HG03025 (cell line): ENCODE measurements around the gene KIF26B.
"Not testable (repeated sequence)": the region's sequence is repeated elsewhere in the genome, so short reads cannot be mapped to it uniquely, and the experiment has no call there.

Experiments used
- ATAC-seq: cut with Tn5 transposase; IDR thresholded peaks from one replicate; pipeline ENCODE4 v1.9.1; 2021; ENCODE audit warnings: mild to moderate bottlenecking, moderate library complexity; ENCODE audit not compliant: unreplicated experiment, low FRiP score

Gene KIF26B

DNA sequence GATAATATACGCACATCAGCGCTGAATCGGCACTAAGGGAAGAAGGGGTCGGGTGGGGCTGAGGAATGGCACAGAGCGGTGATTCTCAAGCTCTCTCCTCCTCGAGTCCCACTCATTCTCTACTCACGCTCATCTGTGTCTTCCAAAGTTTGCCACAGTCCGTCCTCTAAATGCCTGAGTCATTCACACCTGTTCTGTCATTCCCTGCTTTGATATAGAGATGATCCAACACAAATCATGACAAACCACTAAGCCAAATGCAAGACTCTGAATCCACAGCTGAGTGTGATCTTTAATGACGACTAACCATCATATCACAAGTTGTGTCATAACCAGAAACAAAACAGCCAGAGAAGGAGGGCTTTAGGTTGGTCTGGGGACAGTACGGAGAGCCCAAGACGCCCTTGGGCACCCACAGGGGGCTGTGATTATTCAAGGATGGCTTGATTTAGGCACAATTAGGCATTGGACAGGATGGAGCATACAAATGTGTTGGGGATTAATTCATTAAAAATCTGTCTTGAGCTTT is 501.5 kb downstream of the KIF26B start:
- no peak for ATAC-seq

DNA sequence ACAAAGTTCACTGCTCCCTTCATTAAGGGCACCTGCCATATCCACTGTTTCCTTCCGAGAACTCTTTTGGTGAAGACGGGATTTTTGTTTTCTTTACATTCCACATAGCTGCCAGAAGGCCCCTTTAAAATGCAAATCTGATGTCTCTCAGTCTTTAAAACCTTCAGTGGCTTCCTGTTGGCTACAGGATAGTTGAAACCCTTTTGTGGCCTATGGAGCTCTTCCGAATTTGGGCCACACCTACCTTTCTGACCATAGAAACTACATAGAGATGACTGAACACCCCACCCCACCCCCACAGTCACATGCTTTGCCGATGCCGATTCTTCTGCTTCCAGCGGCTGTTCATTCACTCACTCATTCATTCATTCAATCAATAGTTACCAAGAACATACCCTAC is 502.6 kb downstream of the KIF26B start:
- ATAC-seq = no peak

DNA sequence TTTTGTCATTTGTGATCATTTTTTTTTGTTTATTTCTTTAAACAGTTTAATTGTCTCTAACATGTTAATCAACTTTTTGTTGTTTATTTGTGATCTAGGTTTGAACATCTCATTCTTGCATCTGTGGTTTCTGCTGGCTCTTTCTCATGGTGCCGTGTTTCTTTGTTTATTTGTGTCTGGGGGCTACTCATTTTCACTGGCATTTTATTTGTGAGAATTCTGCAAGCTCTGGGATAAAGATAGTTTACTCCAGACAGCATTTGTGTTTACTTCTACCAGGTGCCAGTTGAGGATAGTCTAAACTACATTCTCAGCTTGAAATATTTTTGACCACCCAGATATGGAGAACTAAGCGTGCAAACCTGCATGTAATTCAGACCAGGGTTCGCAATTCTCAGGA is 508.6 kb downstream of the KIF26B start:
- ATAC-seq = no peak

DNA sequence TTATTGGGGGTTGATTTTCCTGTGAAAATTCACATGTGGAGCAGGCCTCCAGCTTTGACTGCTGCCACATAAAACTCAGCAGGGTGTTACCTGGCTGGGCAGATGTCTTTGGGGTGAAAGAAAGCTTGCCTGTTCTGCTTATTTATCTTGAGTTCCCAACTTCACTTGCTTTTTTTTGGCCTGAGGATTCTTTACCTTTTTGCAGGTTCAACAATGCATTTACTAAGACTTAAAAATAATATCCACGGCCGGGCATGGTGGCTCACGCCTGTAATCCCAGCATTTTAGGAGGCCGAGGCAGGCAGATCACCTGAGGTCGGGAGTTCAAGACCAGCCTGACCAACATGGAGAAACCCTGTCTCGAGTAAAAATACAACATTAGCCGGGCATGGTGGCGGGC is 509.1 kb downstream of the KIF26B start:
- no peak for ATAC-seq

DNA sequence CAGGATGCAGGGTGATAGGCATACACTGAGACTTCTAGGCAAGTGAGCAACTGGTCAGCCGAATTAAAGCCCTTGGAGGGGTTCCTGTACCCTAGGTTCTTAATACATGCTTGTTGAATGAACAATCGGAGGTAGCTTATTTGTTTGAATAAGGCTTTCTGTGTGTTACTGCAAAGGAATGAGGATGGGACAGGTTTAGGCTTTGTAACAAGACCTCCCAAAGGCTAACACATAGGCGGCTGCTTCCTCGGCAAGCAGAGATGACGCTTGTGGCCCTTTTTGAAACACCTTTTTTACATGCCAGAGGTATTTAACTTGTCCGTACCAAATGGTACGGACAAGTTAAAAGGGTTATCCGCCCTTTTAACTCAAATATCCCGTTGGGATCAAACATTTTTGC is 511.6 kb downstream of the KIF26B start:
- ATAC-seq = no peak

DNA sequence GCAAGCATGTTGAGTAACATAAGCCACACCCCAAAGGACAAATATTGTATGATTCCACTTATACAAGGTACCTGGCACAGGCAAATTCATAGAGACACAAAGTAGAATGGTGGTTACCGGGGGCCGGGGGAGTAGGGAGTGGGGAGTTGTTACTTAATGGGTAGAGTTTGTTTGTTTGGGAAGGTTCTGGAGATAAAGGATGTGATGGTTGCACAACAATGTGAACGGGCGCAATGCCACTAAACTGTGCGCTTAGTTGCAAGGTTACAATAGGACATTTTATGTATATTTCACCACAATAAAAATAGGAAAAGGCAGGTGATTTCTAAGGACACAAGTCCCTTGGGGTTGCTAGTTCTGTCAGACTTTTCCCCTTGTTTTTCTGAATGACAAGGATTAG is 516.6 kb downstream of the KIF26B start:
- no peak for ATAC-seq

DNA sequence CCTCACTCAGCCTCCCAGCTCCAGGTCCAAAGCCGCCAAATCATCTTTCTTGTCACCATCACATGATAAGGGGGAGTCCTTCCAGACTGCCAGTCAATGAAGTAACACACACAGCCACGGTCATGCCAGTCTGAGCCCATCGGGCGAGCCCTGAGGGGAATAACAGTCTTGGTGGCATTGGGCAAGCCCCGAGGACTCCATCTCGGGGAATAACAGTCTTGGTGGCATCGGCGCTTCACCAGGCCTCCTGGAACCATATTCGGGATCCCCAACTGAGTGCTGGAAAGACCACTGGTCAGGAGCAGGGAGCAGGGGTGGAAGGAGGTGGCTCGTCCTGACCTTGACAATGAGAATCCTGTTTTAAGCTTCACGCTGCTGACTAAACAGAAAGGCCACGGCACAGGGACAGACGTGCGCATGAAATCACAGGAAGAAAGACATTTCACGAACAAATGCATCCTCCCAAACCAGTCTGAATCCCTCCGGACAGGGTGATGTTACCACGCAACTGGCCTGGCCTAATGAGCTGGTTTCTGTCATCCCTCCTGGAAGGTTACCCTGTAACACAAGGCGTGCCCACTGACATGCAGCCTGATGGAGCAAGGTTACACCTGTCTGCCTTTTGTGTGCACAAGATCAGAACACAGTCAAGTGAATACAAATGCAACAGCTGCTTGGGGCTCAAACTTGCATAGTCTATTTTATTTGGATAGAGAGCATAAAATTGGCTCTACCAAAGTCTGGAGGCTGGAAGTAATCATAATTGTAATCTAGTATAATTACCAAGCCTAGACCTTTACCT is 517.4 kb downstream of the KIF26B start:
- no peak for ATAC-seq

DNA sequence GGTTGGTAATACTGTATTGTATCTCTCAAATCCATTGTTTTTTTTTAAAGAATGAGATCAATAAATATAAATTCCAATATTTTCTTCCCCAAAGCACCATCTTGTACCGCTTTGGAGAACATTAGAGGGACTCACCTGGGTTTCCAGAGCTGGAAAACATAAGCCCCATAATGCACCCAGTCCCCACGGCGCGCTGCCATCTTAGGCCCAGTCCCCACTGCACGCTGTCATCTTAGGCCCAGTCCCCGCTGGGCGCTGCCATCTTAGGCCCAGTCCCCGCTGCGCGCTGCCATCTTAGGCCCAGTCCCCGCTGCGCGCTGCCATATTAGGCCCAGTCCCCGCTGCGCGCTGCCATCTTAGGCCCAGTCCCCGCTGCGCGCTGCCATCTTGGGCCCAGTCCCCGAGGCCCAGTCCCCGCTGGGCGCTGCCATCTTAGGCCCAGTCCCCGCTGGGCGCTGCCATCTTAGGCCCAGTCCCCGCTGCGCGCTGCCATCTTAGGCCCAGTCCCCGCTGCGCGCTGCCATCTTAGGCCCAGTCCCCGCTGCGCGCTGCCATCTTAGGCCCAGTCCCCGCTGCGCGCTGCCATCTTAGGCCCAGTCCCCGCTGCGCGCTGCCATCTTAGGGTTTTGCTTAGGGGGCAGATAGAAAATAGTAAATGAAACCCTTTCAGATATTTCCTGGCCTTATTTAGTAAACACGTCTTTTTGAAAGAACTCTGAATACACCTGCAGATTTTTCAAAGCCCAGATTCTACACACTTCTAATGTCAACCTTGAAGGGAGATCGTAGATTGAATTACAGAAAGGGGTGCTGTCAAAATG is 518.3 kb downstream of the KIF26B start:
- ATAC-seq = not testable (repeated sequence)

DNA sequence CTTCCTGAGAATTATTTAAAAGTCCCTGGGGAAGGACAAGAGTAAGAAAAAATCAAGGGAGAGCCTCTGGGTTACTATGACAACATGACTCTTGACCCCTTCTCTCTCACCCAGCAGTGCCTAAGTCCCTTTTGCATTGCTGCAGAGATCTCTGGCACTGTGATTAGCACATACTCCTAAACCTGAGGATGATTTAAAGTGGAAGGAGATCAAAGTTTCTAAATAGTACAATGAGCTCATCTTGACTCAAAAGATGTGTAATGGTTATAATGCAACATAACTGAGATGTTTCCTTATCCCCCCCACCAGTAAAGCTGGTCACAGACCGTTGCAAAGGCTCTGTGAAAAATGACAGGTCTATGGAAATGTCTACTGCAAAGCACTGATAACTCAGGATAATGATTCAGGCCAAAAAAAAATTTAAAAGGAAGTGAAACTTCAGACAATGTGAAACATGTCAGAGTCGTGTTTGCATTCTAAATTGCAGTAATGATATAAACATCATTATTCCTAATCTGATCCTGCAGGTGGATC is 519.2 kb downstream of the KIF26B start:
- no peak for ATAC-seq

DNA sequence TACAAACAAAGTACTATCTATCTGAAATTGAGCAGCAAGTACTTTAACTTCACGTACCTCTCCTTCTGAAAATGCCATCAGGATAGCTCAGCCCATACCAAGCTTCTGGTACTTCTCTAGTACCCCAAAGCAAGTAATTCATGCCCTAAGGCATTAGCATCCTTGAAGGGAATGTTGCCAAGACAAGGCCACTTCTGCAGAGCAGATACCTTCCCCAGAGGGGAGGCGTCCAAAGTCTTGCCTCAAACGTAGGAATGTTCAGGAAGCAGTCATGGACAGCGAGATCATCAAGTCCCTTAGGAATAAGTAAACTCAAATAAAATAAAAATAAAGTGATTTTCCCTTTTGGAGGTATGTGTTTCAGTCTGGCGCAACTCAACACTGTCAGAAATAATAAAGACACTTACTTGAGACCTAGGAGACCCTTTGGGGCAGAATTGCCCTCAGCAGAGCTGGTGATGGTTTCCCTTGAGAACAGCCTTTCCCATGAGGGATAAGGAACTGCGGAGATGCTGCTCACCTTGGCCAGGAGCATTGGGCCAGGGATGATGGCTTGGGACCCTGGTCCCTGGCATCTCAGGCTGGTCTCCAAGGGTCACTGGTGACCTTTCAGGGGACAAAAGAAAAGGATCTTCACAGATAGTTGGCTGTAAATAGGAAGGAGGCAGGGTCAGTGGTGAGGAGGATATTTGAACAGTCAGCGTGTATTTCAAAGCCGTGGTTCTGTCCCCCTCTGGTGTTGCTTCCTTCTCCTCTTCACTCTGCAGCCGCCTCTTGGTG is 522.9 kb downstream of the KIF26B start:
- ATAC-seq = no peak

DNA sequence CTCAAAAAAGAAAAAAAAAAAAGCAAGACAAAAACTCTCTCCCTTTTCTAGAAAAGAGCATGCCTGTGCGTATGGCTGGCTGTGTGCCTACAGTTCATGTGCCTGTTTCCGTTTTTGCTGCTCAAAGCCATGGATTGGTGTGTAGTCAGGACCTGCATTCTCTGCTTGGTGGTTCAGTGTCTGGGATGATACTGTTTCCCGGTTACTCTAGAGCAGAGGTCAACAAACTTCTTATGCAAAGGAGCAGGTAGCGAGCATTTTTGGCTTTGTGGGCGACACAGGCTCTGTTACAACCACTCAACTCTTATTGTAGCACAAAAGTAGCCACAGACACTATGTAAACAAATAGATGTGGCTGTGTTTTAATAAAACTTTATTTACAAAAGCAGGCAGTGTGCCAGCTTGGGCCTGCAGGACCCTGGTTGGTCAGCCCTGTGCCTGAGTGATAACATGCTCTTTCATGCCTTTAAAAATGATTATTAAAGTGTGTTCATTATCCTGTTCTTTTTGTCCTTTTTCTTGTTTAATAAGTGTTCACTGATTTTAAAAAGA is 524.2 kb downstream of the KIF26B start:
- ATAC-seq = no peak

DNA sequence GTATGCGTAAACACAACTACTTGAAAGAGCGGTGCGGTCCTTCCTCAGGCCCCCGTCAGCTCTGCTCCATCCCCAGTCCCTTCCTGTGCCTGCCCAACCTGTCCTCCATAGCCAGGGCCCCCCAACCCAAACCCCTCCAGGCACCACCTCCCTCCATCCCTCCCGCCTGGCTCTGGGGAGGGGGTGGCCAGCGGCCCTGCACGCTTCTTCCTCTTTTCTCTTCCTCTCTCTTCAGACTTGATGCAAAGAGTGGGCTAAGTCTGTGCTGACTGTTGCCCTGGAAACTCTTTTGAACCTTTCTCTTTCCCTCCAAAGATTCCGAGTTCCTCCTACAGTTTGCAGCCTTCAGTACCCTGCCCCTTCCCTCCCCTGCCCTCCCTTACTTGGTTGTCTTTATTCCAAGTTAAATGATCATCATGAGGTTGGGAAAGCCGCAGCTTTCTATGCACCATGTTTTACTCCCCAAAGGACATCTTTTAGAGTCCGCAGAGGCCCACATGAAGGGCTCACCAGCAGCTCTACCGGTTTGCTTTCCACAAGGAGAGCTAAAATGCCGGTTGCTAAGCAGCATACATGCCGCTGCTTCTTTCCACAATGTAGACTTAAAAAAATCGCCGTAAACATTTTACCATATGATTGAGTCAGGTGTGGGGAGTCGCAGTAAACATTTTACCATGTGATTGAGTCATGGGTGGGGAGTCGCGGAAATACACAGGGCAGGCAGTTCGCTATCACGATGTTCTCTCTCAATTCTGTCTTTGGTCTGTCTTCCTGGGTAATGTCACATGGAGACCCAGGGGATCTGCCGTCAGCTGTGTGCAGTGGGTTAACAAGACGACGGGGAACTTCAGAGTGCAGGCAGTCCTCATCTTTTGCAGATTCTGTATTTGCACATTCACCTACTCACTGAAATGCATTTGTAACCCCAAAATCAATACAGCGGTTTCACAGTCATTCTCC is 525.3 kb downstream of the KIF26B start:
- no peak for ATAC-seq

DNA sequence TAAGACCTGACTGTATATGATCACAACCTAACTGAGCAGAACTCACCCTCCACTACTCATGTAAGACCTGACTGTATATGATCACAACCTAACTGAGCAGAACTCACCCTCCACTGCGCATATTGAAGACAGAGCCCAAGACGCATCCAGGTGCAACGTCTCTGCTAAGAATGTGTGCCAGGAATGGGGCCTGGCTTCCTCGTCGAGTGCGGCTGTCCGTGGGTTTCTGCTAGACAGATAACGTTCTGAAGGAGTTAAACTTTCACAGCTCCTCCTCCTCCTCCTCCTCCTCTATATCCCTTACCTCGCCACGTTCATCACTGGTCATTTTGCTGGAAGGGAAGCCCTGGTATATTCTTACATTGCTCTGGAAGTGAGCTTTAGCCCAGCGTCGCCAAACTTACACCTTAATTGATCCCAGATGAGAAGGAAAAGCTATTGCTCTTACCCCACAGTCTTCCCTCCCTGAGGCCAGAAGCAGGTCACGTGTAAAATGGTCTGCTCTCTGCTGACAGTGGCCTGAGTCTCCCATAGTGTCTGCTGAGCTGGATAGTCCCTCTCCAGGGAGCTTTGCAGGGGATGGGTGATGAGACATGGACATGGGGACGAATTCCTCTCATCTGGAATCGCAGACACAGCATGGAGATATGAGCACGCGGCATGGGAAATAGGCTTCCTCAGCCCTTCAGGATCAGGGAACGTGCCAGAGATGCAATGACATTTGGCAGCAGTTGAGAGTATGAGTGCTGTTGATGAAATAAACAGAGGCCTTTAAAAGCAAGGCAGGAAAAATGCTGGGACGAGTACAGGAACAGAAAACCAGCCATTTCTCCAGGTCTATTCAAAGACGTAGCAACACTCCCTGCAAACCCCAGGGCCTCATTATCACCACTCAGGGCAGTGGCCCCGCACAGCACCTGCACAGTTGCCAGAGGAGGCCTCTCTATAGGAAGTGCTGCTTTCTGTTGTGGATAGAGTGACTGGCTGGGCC is 528.1 kb downstream of the KIF26B start:
- ATAC-seq = no peak

DNA sequence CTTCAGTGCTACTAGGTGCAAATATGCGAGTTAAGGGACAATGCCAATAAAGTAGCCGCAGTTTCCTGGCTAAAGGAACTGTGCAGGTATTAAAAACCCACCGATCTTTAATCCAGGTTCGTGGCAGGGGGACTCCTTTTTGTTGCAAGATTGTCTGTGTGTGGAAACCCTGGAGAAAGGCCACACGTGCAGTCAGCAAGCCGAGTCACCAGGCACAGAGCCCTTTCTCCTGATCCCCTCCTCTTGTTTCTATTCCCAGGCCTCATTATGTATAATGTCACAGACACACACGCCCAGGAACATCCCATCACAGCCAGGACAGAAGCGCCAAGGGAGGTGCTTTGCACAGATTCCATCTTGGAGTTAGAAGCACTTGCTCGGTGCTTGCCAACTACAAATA is 528.9 kb downstream of the KIF26B start:
- no peak for ATAC-seq

DNA sequence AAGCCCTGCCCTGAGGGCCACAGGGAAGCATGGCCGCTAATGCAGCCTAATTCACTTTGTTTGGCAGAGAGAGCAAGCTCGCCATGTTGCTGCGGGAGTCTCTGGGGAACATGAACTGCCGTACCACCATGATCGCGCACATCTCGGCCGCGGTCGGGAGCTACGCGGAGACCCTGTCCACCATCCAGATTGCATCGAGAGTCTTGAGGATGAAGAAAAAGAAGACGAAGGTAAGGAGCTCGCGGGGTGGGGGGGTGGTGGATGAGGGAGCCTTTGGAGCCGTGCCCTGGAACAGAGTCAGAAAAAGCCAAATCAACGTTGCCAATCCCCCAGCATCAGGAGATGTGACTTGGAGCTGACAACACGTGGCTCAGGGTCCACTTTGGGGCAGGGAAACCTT is 529.4 kb downstream of the KIF26B start:
- ATAC-seq = no peak

DNA sequence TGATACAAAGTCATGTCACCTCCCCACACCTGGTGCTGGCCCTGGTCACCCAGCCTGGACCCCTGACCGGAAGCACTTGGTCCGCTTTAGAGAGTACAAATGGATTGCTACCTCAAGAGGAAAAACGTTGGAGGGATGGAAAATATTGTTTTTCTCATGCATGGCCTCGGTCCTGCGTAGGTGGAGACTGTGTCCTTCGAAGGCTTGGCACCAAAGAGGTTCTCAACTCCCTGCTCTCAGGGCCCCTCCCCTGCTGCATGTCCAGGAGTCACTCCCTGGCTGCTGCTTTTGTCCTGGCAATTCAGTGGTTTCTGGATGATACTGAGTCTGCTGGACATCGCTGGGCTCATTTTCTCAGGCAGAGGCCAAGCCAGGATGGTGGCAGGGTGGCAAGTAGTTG is 529.8 kb downstream of the KIF26B start:
- ATAC-seq = no peak

DNA sequence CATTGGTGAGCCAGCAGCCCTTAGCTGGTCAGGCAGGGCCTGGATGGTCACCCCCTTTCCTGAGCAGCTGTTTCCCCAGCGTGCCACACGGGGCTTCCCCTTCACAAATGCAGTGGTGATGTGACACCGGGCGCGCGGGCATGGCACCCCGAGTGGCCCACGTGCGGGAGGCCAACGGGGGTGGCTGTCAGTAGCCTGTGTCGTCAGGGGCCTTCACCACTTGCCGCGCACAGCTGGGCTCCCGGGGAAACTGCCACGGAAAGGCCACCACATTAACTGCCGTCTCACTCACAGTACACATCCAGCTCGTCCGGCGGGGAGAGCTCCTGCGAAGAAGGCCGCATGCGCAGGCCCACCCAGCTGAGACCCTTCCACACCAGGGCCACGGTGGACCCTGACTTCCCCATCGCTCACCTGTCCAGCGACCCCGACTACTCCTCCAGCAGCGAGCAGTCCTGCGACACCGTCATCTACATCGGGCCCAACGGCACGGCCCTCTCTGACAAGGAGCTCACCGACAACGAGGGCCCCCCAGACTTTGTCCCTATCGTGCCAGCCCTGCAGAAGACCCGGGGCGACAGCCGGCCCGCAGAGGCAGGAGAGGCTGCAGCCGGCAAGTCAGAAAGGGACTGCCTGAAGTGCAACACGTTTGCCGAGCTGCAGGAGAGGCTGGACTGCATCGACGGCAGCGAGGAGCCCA is 530.5 kb downstream of the KIF26B start:
- no peak for ATAC-seq
